ENCODE results near the gene PSMB8.
A peak's percentile ranks its signal among the peaks of the same experiment; 100 is the strongest.

Gene PSMB8

DNA sequence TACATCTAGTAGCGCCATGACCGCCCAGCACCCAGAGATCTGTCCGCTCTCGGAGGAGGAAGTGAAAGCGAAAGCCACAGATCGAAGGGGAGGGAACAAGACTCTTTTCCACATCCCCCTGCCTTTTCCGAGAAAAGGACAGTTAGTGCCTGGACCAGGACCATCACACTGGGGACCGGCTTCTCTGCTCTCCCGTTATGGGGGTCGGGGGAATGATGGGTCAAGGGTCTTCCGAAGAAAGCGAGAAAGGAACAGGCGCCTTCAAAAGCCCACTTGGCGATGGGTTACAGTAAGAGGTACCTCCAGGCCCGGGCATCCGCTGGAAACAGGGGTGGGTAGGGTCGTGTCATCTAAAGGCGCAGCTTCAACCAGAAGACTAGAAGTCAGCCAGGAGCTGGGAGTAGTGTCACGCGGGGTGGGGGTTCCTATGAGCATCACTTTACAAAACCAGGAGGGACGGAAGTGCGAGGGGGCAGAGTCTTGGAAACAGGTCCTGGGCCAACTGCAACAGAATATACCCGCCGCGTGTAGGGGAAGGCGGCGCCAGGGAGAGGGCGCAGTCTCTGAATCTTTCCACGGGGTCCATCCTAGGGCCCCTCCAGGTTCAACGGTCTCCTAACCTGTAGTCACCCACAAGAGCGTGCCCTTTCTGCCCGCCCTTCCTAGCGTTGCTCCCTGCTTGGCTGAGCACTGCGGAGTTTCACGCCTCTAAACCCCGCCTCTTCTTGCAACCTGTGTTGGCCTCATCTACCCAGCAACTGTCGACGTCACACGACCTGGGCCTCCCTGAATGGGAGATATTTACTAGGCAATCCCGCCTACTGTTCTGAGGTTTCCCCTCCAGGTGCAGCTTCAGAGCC, at the start of gene PSMB8:
Gene PSMB8 (minus strand): TSS at position 69 of the 860 bp plus-strand sequence. CDS start 51 bp downstream, at position 18.
- Histone ChIP-seq H3K27ac (ENCODE audit: low read length) (peak within 1 kb of the TSS; percentile 91), H3K36me3 (replicated peaks; ENCODE audit: low read depth, low read length) (peaks cover 61% of the 10 kb centered on the region), H3K4me2 (ENCODE audit: low read length) (peak within 1 kb of the TSS; percentile 86), H4K20me1 (ENCODE audit: insufficient read depth, low read length) (no peaks in the 10 kb centered on the region), H3K9me3 (ENCODE audit: insufficient read depth, low read length) (no peaks in the 10 kb centered on the region), H3K9ac (ENCODE audit: low read length) (peak within 1 kb of the TSS; percentile 97), H3K4me1 (ENCODE audit: low read length) (peaks cover 51% of the 10 kb centered on the region), H3K4me3 (ENCODE audit: low read length) (peak within 1 kb of the TSS; percentile 81), H3K79me2 (ENCODE audit: low read length) (peaks cover 21% of the 10 kb centered on the region), H2AFZ (ENCODE audit: low read depth, low read length) (no peak within 1 kb of the TSS; the same call in 1 of the 2 replicates), H3K27me3 (ENCODE audit: low read depth, low read length) (no peaks in the 10 kb centered on the region)
- TF ChIP-seq CTCF (IDR thresholded peaks at IDR 0.05; ENCODE audit: low read depth, low read length) (no peak), EZH2phosphoT487 (IDR thresholded peaks at IDR 0.05; ENCODE audit: low read depth) (no peak)

DNA sequence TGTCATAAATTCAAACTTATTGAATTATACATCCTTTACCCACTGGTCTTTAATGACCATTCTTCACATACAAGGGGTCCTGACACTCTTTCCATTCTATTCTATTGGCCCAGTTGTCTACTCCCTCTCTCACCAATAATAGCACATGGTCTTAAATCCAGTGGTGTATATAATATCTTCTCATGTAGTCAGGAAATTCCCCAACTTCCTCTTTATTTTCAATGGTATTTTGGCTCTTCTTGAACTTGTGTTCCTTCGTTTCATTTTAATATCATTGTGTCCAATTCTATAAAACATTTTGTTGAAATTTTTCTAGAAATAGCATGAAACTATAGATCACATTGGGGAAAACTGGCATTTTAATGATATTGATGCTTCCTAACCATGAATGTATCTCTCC, 47.0 kb upstream of the PSMB8 start:
- no peaks in the 10 kb centered on the region for H3K9me3 ChIP-seq (ENCODE audit: insufficient read depth, low read length)
- H3K27me3 ChIP-seq (ENCODE audit: low read depth, low read length): no peaks in the 10 kb centered on the region
- no peak overlapping the region for H2AFZ ChIP-seq (ENCODE audit: low read depth, low read length)
- no peak overlapping the region for H3K4me3 ChIP-seq (ENCODE audit: low read length)
- H3K4me2 ChIP-seq (ENCODE audit: low read length): no peak overlapping the region
- H3K79me2 ChIP-seq (ENCODE audit: low read length): peaks cover 11% of the 10 kb centered on the region
- peaks cover 24% of the 10 kb centered on the region for H3K4me1 ChIP-seq (ENCODE audit: low read length)
- no peak overlapping the region for H3K27ac ChIP-seq (ENCODE audit: low read length)
- no peak for TF ChIP-seq CTCF (IDR thresholded peaks at IDR 0.05; ENCODE audit: low read depth, low read length)
- no peaks in the 10 kb centered on the region for H3K36me3 ChIP-seq (replicated peaks; ENCODE audit: low read depth, low read length)
- no peak overlapping the region for H3K9ac ChIP-seq (ENCODE audit: low read length)
- H4K20me1 ChIP-seq (ENCODE audit: insufficient read depth, low read length): no peaks in the 10 kb centered on the region

DNA sequence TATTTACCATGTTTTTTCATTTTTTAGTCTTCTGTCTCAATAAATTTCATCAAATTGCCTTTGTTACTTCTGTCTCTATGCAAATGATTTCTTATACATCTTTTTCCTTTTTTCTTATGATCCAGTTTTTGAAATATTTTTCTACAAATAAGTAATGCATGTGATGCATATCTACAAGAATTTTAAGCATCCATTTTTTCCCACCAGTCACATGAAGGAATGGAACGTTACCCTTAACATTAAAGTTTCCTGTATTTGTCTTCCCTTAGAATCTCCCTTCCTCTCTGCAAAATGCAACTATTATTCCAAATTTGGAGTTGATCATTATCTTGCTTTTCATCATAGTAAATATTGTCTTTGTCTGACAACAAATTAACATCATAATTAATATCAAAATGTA, 45.7 kb upstream of the PSMB8 start:
- Histone ChIP-seq H3K27ac (ENCODE audit: low read length) (no peak overlapping the region), H3K9ac (ENCODE audit: low read length) (no peak overlapping the region), H2AFZ (ENCODE audit: low read depth, low read length) (no peak overlapping the region), H3K4me1 (ENCODE audit: low read length) (peaks cover 18% of the 10 kb centered on the region), H3K27me3 (ENCODE audit: low read depth, low read length) (no peaks in the 10 kb centered on the region), H4K20me1 (ENCODE audit: insufficient read depth, low read length) (no peaks in the 10 kb centered on the region), H3K79me2 (ENCODE audit: low read length) (no peaks in the 10 kb centered on the region), H3K36me3 (replicated peaks; ENCODE audit: low read depth, low read length) (no peaks in the 10 kb centered on the region), H3K9me3 (ENCODE audit: insufficient read depth, low read length) (no peaks in the 10 kb centered on the region), H3K4me3 (ENCODE audit: low read length) (no peak overlapping the region), H3K4me2 (ENCODE audit: low read length) (no peak overlapping the region)
- TF ChIP-seq EZH2phosphoT487 (IDR thresholded peaks at IDR 0.05; ENCODE audit: low read depth) (no peak), CTCF (IDR thresholded peaks at IDR 0.05; ENCODE audit: low read depth, low read length) (no peak)

DNA sequence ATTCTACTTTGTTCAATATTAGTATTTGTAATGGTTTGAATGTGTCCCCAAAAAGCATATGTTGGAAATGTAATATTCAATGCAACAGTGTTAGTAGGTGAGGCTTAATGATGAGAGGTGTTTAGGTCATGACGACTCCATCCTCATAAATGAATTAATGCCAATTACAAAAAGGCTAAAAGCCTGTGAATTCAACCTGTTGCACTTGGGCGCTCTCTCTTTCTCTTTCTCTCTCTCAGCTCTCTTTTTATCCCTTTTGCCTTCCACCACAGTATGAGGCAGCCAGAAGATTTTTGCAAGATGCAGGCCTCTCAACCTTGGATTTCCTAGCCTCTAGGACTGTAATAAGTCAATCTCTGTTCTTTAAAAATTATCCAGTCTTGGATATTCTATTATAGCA, 44.7 kb upstream of the PSMB8 start:
- Histone ChIP-seq H3K79me2 (ENCODE audit: low read length) (no peaks in the 10 kb centered on the region), H3K4me1 (ENCODE audit: low read length) (peaks cover 16% of the 10 kb centered on the region)

More for the DNA sequence above, 44.7 kb upstream of the PSMB8 start:
- H3K4me2 ChIP-seq (ENCODE audit: low read length): no peak overlapping the region
- TF ChIP-seq CTCF (IDR thresholded peaks at IDR 0.05; ENCODE audit: low read depth, low read length): no peak
- TF ChIP-seq EZH2phosphoT487 (IDR thresholded peaks at IDR 0.05; ENCODE audit: low read depth): no peak
- no peaks in the 10 kb centered on the region for H3K9me3 ChIP-seq (ENCODE audit: insufficient read depth, low read length)
- no peak overlapping the region for H3K4me3 ChIP-seq (ENCODE audit: low read length)
- H4K20me1 ChIP-seq (ENCODE audit: insufficient read depth, low read length): no peaks in the 10 kb centered on the region
- H3K27ac ChIP-seq (ENCODE audit: low read length): no peak overlapping the region
- H3K27me3 ChIP-seq (ENCODE audit: low read depth, low read length): no peaks in the 10 kb centered on the region
- no peaks in the 10 kb centered on the region for H3K36me3 ChIP-seq (replicated peaks; ENCODE audit: low read depth, low read length)
- no peak overlapping the region for H2AFZ ChIP-seq (ENCODE audit: low read depth, low read length)
- no peak overlapping the region for H3K9ac ChIP-seq (ENCODE audit: low read length)

Measured in OCI-LY3 (cell line).